ENCODE data around the gene SUPT5H. TPM values are rescaled to one million over a fixed set of nuclear protein-coding genes. Genes with fewer than 3 reads are reported as not detected.

Gene SUPT5H
- total and polyA plus RNA-seq, 2 of the 13 experiments (the other 11 are each of a cell fraction or from before 2014, with no cell fraction given) = 48.2 to 51.7 TPM

DNA sequence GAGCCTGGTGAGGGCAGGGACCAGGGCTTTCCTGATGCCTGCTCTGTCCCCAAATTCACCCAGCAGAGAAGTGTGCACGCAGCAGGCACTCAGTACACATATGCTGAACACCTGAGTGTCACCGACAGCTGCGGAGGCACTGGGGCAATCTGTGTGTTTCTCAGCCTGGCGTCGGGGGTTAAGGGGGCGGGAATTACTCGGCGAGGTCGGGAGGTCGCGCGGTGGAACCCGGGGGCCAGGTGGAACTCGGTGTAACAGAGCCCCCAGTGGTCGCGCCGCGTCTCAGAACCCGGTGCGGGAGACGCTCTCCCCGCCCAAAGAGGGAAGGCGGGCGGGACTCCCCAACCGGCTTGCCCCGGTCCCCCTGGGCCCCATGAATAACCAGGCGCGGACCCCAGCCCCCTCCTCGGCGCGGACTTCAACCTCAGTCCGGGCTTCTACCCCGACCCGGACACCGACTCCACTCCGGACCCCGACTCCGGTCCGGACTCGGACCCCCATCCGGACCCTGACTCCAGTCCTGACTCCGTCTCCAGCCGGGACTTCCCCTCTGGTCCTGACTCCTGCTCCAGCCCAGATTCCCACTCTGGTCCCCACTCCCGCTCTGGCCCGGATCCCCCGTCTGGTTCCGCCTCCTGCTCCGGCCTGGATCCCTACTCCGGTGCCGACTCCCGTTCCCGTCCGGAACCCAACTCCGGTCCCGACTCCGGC lies 69.6 kb downstream of the SUPT5H start, which contains the start of gene SELENOV (continued):
- TF ChIP-seq, protein P1, sequence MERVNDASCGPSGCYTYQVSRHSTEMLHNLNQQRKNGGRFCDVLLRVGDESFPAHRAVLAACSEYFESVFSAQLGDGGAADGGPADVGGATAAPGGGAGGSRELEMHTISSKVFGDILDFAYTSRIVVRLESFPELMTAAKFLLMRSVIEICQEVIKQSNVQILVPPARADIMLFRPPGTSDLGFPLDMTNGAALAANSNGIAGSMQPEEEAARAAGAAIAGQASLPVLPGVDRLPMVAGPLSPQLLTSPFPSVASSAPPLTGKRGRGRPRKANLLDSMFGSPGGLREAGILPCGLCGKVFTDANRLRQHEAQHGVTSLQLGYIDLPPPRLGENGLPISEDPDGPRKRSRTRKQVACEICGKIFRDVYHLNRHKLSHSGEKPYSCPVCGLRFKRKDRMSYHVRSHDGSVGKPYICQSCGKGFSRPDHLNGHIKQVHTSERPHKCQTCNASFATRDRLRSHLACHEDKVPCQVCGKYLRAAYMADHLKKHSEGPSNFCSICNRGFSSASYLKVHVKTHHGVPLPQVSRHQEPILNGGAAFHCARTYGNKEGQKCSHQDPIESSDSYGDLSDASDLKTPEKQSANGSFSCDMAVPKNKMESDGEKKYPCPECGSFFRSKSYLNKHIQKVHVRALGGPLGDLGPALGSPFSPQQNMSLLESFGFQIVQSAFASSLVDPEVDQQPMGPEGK (CRISPR knock-in tag; IDR thresholded peaks at IDR 0.05) = peak; percentile 73
- peak; percentile 38; the same call in 1 of the 2 replicates for TF ChIP-seq PHF20 (CRISPR knock-in tag; IDR thresholded peaks at IDR 0.05)
- no peak for TF ChIP-seq KLF15 (CRISPR knock-in tag; IDR thresholded peaks at IDR 0.05; ENCODE audit: borderline replicate concordance)
- 0 out of 2 replicates have a peak, but pooled peaks have one; percentile 23 for TF ChIP-seq ERF (CRISPR knock-in tag; IDR thresholded peaks at IDR 0.05)
- TF ChIP-seq ZNF777 (CRISPR knock-in tag; IDR thresholded peaks at IDR 0.05) = peak; percentile 82
- no peak for TF ChIP-seq MEIS2 (CRISPR knock-in tag; IDR thresholded peaks at IDR 0.05)
- TF ChIP-seq HMG20A (CRISPR knock-in tag; IDR thresholded peaks at IDR 0.05; ENCODE audit: borderline replicate concordance) = no peak
- TF ChIP-seq, protein P2, sequence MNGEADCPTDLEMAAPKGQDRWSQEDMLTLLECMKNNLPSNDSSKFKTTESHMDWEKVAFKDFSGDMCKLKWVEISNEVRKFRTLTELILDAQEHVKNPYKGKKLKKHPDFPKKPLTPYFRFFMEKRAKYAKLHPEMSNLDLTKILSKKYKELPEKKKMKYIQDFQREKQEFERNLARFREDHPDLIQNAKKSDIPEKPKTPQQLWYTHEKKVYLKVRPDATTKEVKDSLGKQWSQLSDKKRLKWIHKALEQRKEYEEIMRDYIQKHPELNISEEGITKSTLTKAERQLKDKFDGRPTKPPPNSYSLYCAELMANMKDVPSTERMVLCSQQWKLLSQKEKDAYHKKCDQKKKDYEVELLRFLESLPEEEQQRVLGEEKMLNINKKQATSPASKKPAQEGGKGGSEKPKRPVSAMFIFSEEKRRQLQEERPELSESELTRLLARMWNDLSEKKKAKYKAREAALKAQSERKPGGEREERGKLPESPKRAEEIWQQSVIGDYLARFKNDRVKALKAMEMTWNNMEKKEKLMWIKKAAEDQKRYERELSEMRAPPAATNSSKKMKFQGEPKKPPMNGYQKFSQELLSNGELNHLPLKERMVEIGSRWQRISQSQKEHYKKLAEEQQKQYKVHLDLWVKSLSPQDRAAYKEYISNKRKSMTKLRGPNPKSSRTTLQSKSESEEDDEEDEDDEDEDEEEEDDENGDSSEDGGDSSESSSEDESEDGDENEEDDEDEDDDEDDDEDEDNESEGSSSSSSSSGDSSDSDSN (CRISPR knock-in tag; IDR thresholded peaks at IDR 0.05) = 0 out of 2 replicates have a peak, but pooled peaks have one; percentile 60
- TF ChIP-seq ZNF687 (CRISPR knock-in tag; IDR thresholded peaks at IDR 0.05) = peak; percentile 41
- TF ChIP-seq NR2F6 (IDR thresholded peaks at IDR 0.05) = peak; percentile 47; the same call in 1 of the 2 replicates
- TF ChIP-seq NR2F6 (CRISPR knock-in tag; IDR thresholded peaks at IDR 0.05) = peak; percentile 31; the same call in 1 of the 2 replicates
- TF ChIP-seq ZNF20 (CRISPR knock-in tag; IDR thresholded peaks at IDR 0.05) = no peak
- TF ChIP-seq, protein P3, sequence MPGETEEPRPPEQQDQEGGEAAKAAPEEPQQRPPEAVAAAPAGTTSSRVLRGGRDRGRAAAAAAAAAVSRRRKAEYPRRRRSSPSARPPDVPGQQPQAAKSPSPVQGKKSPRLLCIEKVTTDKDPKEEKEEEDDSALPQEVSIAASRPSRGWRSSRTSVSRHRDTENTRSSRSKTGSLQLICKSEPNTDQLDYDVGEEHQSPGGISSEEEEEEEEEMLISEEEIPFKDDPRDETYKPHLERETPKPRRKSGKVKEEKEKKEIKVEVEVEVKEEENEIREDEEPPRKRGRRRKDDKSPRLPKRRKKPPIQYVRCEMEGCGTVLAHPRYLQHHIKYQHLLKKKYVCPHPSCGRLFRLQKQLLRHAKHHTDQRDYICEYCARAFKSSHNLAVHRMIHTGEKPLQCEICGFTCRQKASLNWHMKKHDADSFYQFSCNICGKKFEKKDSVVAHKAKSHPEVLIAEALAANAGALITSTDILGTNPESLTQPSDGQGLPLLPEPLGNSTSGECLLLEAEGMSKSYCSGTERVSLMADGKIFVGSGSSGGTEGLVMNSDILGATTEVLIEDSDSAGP (CRISPR knock-in tag; IDR thresholded peaks at IDR 0.05; ENCODE audit: borderline replicate concordance) = 0 out of 2 replicates have a peak, but pooled peaks have one; percentile 15
- TF ChIP-seq, protein P4, sequence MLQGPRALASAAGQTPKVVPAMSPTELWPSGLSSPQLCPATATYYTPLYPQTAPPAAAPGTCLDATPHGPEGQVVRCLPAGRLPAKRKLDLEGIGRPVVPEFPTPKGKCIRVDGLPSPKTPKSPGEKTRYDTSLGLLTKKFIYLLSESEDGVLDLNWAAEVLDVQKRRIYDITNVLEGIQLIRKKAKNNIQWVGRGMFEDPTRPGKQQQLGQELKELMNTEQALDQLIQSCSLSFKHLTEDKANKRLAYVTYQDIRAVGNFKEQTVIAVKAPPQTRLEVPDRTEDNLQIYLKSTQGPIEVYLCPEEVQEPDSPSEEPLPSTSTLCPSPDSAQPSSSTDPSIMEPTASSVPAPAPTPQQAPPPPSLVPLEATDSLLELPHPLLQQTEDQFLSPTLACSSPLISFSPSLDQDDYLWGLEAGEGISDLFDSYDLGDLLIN (CRISPR knock-in tag; IDR thresholded peaks at IDR 0.05; ENCODE audit: borderline replicate concordance) = 0 out of 2 replicates have a peak, but pooled peaks have one; percentile 36
- TF ChIP-seq ZNF660 (CRISPR knock-in tag; IDR thresholded peaks at IDR 0.05; ENCODE audit: borderline replicate concordance, low read depth) = no peak
- TF ChIP-seq ZNF138 (CRISPR knock-in tag; IDR thresholded peaks at IDR 0.05; ENCODE audit: low read depth) = 0 out of 2 replicates have a peak, but pooled peaks have one; percentile 8
